HG03442 (cell line): ENCODE results near the gene IRAK1.
A peak's percentile ranks its signal among the peaks of the same experiment; 100 is the strongest.

Experiments used
- ATAC-seq: cut with Tn5 transposase; IDR thresholded peaks from one replicate; pipeline ENCODE4 v1.9.1; 2021; ENCODE audit warnings: mild to moderate bottlenecking, moderate library complexity; ENCODE audit not compliant: unreplicated experiment

Gene IRAK1

DNA sequence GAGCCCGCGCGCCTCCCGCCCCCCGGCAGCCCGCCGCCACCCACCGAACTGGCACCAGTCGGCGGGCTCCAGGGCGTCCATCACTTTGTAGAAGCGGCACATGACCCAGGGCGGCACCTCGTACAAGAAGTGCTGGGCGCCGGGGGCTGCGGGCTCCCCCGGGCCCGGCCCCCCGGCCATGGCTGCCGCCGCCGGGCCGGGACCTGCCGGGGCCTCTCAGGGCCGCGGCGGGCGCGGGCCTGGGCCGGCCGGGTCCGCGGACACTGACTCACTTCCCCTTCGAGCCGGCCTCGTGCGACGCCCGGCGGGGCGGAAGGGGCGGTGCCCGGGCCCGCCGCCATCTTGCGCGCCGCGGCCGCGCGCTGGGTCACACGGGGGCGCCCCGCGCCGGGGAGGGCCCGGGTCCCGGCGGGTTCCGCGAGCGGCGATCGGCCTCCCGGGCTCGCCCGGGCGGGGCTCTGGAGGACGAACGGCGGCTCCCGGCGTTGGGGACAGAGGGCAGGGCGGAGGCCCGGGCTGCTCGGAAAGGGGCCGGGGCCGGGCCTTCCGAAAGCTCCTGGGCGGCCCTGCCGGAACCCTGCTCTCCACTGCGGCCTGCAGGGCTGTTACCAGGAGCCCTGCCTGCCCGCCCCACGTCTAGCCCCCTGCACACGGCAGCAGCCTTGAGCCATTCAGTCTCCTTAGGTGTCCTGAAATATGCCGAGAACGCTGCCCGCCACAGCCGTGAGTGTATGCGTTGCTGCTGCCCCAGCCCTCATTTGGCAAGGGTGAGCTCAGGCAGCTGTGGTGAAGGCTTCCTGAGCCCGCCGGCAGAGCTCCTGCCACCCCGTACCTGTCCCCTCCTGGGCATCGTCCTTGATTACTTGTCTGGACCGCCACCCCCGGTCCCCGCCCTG, at the start of gene IRAK1:
IRAK1 (minus strand) TSS at position 270 of the 896 bp plus-strand sequence; CDS start at position 180, 90 bp downstream.
- ATAC-seq = peak; percentile 69

DNA sequence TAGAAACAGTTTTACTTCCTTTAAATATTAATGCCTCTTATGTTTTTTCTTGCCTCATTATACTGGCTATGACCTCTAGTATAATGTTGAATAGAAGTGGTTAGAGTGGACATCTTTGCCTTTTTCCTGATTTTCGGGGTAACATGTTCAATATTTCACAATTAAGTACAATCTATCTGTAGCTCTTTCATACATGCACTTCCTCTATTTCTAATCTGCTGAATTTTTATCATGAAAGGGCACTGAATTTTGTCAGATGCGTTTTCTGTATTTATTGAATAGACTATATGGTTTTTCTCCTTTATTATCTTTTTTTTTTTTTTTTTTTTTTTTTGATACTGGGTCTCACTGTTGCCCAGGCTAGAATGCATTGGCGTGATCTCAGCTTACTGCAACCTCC, 48.9 kb upstream of the IRAK1 start:
- no peak for ATAC-seq

DNA sequence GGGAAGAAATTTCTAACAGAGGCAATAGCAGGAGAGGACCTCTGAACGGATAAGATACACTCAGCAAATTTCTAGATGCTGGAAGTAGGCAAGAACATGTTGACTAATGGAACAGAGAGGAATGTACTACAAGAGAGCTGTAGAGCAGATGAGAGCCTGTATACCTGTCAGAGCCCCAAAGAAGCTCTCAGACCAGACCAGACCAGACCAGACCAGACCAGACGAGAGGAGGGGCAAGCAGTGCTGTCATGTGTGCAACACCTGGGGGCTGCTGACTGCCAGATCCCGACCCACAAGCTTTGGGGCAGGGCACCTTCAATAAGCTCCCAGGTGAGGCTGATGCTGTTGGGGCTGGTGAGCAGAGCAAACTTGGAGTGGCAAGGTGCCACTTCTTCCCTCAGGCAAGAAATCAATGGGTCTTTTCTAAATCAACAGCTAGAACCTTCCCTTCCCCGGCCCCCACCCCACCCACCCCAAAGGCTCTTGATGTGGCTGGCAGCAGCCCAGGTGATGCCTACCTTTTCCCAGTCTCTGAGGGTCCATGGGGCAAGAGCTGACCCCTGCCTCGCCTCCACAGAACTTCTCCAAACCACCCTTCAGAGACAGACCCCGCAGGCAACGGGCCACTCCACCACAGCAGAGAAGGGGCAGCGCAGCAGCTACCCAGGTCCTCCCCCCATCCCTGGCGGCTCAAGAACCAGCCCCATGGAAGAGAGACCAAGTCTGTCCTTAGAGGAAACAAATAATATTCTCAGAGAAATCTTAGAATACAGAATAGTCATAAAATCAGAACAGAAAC, 45.1 kb upstream of the IRAK1 start:
- no peak for ATAC-seq

DNA sequence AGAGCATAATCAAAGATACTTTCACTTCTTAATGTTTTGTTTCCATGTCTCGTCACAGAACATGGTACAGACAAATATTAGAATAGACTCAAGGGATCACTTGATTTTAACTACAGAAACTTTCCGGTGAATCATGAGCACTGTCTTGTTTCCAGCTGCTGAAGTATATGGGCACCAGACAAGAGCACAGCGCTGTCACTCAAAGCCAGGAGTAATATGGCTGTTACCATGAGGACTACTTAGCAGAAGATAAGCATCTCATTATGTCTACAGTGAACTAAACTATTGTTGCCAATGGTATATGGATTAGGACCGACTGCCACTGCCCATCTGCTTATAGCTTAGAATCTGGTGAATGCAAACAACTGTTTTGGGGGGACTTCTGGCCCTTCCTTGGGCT, 43.5 kb upstream of the IRAK1 start:
- no peak for ATAC-seq

DNA sequence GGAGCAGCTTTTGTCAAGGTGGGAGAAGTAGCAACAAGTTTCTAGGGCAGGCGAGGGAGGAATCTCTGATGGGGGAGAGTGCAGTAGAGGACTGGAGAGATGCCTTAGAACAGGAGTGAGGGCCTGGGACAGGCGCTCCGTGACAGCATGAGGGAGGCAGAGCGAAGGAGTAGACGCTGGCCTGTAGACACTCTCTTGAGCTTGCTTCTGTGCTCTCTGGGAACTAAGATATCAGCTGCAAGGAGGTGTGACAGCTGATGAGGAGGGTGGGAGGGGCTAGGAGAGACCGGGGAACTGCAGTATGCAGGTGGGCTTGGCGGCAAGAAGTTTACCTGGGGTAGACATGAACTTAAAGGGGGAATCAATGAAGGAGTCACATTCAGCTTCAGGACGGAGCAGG, 42.1 kb upstream of the IRAK1 start:
- ATAC-seq = no peak

DNA sequence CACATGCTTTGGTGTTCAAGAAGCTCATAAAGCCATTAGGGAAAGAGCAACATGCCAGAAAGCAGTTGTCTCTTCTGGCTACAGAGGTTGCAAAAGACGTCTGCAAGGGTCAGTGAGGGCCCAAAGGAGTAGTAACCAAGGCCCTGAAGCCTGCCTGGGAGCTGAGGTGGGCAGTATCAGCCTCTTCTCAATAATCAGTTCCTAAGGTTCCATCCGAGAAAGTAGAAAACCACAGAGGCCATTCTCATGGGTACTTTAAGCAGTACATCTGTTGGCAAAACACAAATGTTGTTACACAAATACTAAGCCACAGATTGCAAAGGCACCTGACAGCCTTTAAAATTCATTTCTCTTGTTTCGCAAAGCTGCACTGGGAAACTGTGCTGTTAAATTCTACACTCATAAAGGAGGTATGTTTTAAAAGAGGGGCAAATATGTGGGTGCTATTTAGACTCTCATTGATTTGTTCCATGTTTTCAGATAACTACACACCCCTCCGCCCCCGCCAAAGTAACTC, 40.1 kb upstream of the IRAK1 start:
- no peak for ATAC-seq

DNA sequence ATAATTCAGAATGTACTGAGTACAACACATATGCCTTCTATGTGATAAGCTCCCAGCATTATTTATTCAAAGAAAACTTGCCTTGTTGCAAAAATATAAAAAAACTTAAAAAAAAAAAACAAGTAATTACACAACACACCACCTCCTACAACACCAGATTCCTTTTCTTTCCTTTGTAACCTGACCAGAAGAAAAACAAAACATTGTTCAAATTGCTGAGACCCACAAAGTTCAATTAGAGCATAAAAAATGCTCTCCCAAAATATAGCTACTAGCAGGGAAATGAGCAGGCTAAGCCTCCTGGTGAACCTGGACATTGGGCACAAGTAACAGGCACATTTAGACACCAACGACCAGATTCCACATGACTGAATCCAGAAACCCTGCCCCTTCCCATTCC, 39.5 kb upstream of the IRAK1 start:
- no peak for ATAC-seq

DNA sequence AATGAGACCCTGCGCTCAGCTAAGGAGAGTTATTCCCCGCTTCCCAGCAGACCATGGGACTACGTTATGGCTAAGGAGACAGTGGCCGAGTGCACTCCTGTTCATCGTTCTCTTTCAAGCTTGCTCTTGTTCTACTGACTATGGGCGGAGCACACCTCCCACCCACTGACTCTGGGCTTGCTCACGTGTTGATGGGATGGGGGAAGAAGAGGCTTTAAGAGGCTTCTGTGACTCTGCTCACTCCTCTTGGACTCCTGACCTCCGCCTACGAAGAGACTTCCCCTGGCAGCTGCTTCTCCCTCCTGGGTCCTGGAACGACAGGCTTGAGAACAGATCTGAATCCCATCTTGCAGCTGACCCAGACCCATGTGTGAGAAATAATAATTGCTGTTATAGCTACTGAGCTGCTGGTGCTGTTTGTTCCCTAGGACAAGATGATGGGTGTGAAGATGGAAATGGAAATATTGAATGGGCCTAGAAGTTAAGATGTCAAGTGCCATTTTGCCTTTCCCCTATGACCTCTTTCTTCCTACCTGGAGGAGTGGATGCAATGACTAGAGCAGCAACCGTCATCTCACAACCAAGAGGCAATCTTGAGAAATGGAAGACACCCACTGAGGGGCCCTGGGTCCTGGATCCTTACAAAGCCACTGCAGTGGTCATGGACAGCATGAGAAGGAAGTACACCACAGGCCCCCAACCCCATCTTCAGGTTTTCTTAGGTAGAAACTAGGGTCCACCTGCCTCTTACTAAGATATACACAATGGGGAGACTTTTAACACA, 38.7 kb upstream of the IRAK1 start:
- ATAC-seq = no peak

DNA sequence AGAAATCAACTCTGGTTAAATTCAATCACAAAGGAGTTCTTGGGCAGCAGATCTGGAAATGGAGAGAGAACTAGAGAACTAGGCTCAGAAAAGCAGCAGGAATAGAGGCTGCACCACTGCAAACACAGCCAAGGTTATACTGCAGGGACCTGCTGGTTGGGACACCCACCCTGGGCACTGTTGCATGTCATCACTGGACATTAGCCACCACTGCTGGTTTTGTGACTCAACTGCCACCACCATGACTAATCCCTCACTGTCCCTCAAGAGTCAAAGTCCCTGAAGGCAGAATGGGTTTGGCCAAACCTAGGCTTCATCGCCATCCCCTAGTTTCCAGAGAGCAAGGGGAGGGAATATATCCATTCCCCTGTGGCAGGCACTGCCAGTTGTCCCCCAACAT, 38.1 kb upstream of the IRAK1 start:
- no peak for ATAC-seq

DNA sequence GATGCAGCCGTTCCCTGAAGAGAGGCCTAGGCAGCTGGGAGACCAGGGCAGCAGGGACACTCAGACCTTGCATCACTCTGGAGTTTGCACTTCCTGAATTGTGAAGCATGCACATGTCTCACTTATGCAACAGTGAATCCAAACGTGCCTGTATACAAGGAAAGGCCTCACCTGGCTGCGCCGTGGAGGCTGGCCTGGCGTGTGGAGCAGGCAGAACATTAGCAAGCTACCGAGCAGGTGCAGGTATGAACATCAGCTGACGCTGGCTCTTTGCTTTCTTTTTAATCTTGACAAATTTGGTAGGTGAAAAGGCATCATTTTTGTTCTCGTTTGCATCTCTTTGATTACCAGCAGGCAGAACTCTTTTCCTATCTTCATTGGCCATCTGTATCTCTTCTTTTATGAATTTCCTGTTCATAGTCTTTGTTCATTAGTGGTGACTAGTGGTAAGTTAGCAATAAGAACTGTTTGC, 37.1 kb upstream of the IRAK1 start:
- no peak for ATAC-seq

DNA sequence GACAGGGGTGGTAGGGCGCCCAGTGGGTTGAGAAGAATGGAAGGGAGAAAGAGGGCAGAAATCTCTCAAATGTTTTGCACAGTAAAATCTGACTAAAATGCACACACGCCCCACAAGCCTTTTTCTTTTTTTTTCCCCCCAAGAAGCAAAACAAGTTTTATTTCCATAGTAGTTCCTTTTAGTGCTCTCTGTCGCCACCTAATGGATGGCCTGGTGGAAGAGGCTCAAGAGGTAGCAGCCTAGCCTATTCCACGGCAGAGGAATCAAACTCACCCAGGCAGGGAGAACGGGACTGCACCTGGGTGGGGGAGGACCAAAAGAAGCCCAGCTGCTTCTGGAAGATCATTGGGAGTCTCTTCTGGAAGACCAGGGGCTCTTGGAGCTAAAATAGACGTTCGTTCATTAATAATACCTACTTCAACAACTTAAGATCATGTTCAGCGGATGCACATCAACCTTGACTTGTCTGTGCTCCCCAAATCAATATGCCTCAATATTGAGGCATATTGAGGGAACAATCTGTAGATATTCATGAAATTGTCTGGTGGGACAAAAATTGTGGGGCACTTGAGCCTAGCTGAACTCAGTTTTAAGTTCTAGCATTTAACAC, 31.6 kb upstream of the IRAK1 start:
- no peak for ATAC-seq

DNA sequence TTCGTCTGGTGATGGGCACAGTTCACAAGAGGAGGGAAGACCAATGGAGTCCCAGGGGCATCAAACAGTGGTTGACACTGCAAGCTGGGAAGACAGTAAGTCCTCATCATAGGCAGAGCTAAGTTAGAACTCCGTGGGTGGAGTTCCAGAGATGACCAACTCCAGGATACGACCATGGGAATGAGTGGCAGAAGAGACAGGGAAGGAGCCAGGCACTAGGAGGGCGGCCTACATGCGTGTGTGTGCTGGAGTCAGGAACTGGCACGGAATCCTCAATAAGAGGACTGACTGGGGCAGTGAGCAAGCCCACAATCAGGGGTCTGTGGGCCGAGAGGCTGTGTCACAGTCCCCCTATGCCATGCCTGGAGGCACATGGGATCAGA, 30.4 kb upstream of the IRAK1 start:
- no peak for ATAC-seq

DNA sequence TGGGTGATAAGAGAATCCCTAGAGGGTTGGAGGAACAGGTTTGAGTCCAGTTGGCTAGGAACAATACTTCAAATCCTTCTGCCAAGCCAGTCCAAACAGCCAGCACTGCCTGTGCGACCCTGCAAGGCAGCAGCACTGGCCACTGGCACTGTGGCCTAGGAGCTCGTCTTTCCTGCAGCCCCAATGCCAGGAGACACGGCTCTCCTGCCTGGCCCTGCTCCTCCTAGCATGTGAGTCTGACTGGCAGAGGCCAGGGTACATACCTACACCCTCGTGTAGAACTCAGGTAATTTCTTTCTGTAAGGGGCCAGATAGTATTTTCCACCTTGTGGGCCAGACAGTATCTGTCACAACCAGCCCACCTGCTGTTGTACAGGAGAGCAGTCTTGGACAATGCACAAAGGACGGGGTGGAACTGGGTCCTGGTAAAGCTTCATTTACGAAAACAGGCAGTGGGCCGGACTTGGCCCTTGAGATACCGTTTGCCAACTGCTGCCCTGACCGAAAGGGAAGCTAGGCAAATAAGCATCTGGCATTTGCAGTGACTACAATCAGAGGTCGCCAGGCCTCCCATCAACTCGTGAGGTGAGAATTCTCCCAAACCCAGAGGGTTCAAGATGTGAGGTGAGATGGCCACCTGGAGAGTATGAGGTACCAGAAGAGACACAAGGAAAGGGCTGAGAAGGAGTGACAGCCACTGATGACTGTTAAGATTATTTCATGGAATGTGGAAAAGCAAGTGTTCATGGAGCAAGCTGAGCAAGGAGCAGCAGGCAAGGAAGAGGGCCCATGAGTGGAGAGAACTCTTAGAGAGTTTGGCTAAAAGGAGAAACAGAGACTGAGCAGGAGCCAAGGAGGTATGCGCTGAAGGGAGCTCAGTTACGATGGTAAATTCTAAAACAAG, 29.8 kb upstream of the IRAK1 start:
- ATAC-seq = no peak

DNA sequence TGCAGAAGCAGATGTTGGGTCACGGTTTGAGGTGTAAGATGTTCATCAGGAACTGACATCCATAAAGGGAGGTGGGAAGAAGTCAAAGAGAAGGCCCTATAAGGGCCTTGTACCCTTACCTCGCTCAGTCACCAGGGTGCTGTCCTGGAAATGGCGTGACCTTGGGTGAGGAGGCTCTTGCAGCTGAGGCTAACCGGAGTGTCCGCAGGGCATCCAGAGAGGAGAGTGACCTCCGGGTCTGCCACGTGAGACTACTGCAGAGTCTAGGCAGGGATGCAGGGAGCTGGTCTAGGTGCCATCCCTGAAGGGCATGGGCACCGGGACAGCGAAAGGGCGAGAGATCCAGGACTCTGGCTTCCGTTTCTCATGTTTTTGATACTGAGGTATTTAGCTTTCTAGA, 28.7 kb upstream of the IRAK1 start:
- ATAC-seq = no peak

DNA sequence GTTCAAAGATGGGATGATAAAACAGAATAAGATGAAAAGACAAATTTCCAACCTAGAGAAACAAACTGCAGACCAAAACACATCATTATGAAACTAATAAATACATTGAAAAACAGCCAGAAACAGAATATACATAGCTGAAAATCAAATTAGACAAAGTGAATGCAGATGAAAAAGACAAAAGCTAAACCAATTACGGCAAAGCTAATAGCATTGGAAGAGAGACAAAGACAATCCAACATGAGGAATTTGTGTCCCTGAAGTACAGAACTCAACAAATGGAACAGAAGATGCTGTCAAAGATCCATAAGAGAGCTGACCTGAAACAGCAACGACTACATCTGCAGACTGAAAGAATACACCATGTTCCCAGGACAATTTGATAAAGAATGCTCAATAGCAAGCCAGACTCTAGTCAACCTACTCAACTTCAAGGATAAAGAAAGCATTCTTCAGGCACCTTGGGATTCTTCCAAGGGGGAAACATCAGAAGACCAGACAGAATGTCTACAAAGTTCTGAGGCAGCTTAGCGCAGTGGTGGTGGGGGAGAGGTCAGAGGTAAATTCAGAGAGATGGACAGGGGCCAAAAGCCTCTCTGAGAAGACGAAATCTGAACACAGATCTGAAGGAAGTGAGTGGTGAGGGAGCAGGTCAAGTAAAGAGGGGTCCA, 27.4 kb upstream of the IRAK1 start:
- no peak for ATAC-seq

DNA sequence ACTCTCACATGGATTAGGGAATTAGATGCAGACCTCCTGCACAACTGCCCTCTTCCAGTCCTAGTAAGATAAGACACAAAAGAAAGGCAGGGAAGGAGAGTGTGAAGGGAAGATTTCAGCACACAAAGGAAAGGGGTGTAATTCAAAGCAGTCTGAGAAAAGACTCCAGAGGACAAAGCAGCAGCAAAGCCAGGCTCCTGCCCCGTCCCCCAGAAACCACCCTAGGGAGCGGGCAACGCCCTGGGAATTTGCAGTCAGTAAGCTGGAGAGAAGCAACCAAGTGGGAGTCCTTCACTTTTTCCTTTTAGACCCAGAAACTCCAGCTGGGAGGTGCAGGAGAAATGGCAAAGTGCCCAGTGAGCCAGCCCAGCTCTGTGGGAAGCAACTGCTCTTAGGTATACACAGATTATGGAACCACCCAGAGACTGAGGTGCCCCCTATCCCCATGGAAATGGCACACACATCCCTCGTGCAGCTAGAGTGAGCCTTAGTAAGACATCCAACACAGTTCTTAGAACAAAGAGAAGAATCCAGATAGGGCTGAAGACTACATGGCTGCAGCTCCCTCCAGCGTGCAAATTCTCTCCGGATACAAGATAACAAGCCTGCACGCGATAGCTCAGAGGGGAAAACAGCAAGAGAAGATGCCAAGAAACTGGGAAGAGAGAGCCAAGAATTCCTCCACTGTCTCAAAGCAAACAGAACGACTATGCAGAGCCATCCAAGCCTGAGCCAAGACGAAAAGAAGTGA, 26.5 kb upstream of the IRAK1 start:
- no peak for ATAC-seq

DNA sequence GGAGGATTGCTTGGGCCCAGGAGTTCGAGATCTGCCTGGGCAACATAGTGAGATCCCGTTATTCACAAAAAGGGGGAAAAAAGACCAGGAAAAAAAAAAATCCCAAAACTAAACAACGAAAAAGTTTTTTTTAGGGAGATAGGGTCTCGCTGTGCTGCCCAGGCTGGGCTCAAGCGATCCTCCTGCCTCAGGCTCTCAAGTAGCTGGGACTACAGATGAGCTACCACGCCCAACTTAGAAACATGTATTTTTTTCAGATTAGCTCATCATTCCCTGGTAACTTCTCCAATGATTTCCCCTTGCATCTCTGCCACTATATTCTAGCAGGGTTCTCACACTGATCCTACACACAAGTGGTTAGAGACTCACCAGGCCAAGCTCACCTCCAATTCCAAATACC, 24.4 kb upstream of the IRAK1 start:
- no peak for ATAC-seq

DNA sequence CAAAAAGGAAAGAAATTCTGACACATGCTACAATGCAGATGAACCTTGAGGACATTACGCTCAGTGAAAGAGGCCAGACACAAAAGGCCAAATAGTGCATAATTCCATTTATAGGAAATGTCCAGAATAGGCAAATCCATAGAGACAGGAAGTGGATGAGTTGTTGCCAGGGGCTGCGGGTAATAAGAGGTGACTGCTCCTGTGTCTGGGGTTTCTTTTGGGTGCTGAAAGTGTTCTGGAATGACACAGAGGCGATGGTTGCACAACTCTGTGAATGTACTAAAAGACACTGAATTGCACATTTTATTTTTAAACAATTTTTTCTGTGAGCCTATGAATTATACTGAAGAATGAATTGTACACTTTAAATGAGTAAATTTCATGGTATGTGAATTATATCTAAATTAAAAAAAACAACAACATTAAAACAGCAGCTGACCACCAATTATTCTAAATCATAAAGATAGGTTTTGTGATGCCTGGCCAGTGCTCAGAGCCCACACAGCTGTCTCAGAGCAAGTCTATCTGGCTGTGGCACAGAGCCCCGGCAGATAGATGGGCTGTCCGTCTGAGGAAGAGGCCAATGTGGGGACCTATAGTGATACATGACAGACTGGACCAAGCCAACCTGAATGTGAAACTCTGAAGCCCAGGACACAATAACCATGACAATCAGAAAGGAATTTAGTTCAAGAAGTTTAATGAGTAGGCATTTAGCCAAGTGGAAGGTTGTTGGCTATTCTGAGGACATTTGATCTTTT, 23.5 kb upstream of the IRAK1 start:
- no peak for ATAC-seq
